Liver (tissue), 9 donors: ENCODE results near the gene SLC2A4. TPM values are rescaled to one million over a fixed set of nuclear protein-coding genes. Genes with fewer than 3 reads are reported as not detected.
A peak's percentile ranks its signal among the peaks of the same experiment; 100 is the strongest.

Source experiments
- DNase-seq: peaks from one replicate; pipeline ENCODE4 v3.0.0-alpha.2; 2017; ENCODE audit warnings: low spot score
- H3K27ac ChIP-seq, 2 donors: one replicate each; pipeline ENCODE4 v1.7.0; 2013; ENCODE audit warnings: inconsistent platforms in 2 of 2, low read length in 2 of 2, control low read depth in 1 of 2, low read depth in 1 of 2, mild to moderate bottlenecking in 1 of 2
- H3K27me3 ChIP-seq, 4 donors: one replicate each; pipeline versions ENCODE4 v1.6.1 to v1.7.0; 2013; ENCODE audit warnings: low read length in 3 of 4, inconsistent platforms in 1 of 4, mild to moderate bottlenecking in 1 of 4, moderate library complexity in 1 of 4; ENCODE audit not compliant: control insufficient read depth in 4 of 4, insufficient read depth in 4 of 4
- H3K36me3 ChIP-seq, 4 donors: one replicate each; pipeline versions ENCODE4 v1.6.1 to v1.7.0; 2013; ENCODE audit warnings: low read length in 3 of 4, mild to moderate bottlenecking in 3 of 4, low read depth in 1 of 4, moderate library complexity in 1 of 4; ENCODE audit not compliant: control insufficient read depth in 4 of 4, insufficient read depth in 3 of 4
- H3K4me1 ChIP-seq, 4 donors: one replicate each; pipeline versions ENCODE4 v1.6.1 to v1.7.0; 2013; ENCODE audit warnings: low read length in 3 of 4, mild to moderate bottlenecking in 3 of 4, moderate library complexity in 1 of 4; ENCODE audit not compliant: control insufficient read depth in 4 of 4, insufficient read depth in 4 of 4
- H3K4me3 ChIP-seq, 3 donors: one replicate each; pipeline versions ENCODE4 v1.6.1 to v1.7.0; 2013; ENCODE audit warnings: low read length in 3 of 3, control low read depth in 1 of 3, low read depth in 1 of 3, mild to moderate bottlenecking in 1 of 3
- H3K9ac ChIP-seq, 2 donors: one replicate each; pipeline ENCODE4 v1.7.0; 2013; ENCODE audit warnings: low read length in 2 of 2, mild to moderate bottlenecking in 2 of 2, moderate library complexity in 2 of 2, control low read depth in 1 of 2, low read depth in 1 of 2
- H3K9me3 ChIP-seq, 4 donors: one replicate each; pipeline versions ENCODE4 v1.6.1 to v1.7.0; 2013; ENCODE audit warnings: low read length in 3 of 4; ENCODE audit not compliant: control insufficient read depth in 4 of 4
- EGR1 ChIP-seq, 2 donors: IDR thresholded peaks; 2 replicates each; pipeline ENCODE4 v1.6.1; 2016 to 2018; ENCODE audit warnings: antibody characterized with exemption in 2 of 2, low read depth in 2 of 2
- FOXA1 ChIP-seq: IDR thresholded peaks from 2 replicates; pipeline ENCODE4 v1.6.1; 2016; ENCODE audit warnings: antibody characterized with exemption
- FOXA2 ChIP-seq: IDR thresholded peaks from 2 replicates; pipeline ENCODE4 v1.6.1; 2016; ENCODE audit warnings: antibody characterized with exemption
- GABPA ChIP-seq, 2 donors: IDR thresholded peaks in 1 of 2; conservative IDR thresholded peaks in 1 of 2; 2 replicates each; pipeline ENCODE4 v1.6.1; 2016; ENCODE audit warnings: antibody characterized with exemption in 2 of 2, mild to moderate bottlenecking in 1 of 2, moderate library complexity in 1 of 2
- HNF4A ChIP-seq, 2 donors: conservative IDR thresholded peaks; 2 replicates each; pipeline ENCODE4 v1.6.1; 2016; ENCODE audit warnings: antibody characterized with exemption in 2 of 2, mild to moderate bottlenecking in 2 of 2
- HNF4G ChIP-seq: IDR thresholded peaks from 2 replicates; pipeline ENCODE4 v1.6.1; 2016; ENCODE audit warnings: antibody characterized with exemption
- JUND ChIP-seq, 2 donors: IDR thresholded peaks; 2 replicates each; pipeline ENCODE4 v1.6.1; 2016; ENCODE audit warnings: antibody characterized with exemption in 2 of 2
- NR2F2 ChIP-seq: IDR thresholded peaks from 2 replicates; pipeline ENCODE4 v1.6.1; 2016; ENCODE audit warnings: antibody characterized with exemption
- RAD21 ChIP-seq, 2 donors: IDR thresholded peaks; 2 replicates each; pipeline ENCODE4 v1.6.1; 2016; ENCODE audit warnings: antibody characterized with exemption in 2 of 2, mild to moderate bottlenecking in 2 of 2
- RXRA ChIP-seq, 2 donors: IDR thresholded peaks; 2 replicates each; pipeline ENCODE4 v1.6.1; 2017 to 2018; ENCODE audit warnings: antibody characterized with exemption in 2 of 2, mild to moderate bottlenecking in 1 of 2
- SP1 ChIP-seq: IDR thresholded peaks from 2 replicates; pipeline ENCODE4 v1.6.1; 2018; ENCODE audit warnings: antibody characterized with exemption, mild to moderate bottlenecking
- TAF1 ChIP-seq: conservative IDR thresholded peaks from 2 replicates; pipeline ENCODE4 v1.6.1; 2016; ENCODE audit warnings: antibody characterized with exemption, mild to moderate bottlenecking
- YY1 ChIP-seq: IDR thresholded peaks from 2 replicates; pipeline ENCODE4 v1.6.1; 2016; ENCODE audit warnings: antibody characterized with exemption, mild to moderate bottlenecking
- WGBS: extraction: QIAGEN DNeasy Blood & Tissue Kit; methylation state at CpG from one replicate; pipeline ENCODE4 v1.1.7; 2013; 5-methylcytosine and 5-hydroxymethylcytosine counted together
- polyA plus RNA-seq, 2 donors: library from polyadenylated mRNA; stranded (reverse) in 1 of 2; unstranded in 1 of 2; fragments of 200-250 nt in 1 of 2; fragments of >200 nt in 1 of 2; fragmentation: Nextera tagmentation in 1 of 2; extraction: Ambion mirVana in 1 of 2; gene quantifications; one replicate each; pipeline versions ENCODE4 v1.2.1 to v1.2.3, GENCODE V29; 2013 to 2015
- total RNA-seq, 2 donors: library from RNA; depleted of rRNA; stranded (reverse); fragments of >200 nt; gene quantifications; one replicate each; pipeline ENCODE4 v1.2.3, GENCODE V29; 2014
- TF ChIP-seq, protein P1 (sequence below): IDR thresholded peaks from 2 replicates; pipeline ENCODE4 v1.6.1; 2016; ENCODE audit warnings: antibody characterized with exemption
- TF ChIP-seq, protein P2 (sequence below): IDR thresholded peaks from 2 replicates; pipeline ENCODE4 v1.6.1; 2016; ENCODE audit warnings: antibody characterized with exemption
- TF ChIP-seq, protein P3 (sequence below): IDR thresholded peaks from 2 replicates; pipeline ENCODE4 v1.6.1; 2016; ENCODE audit warnings: antibody characterized with exemption, mild to moderate bottlenecking
- TF ChIP-seq, protein P4 (sequence below): fragments of 150-350 bp; IDR thresholded peaks from 2 replicates; pipeline ENCODE4 v1.5.1; 2017; ENCODE audit warnings: improper control_type of control experiment, low read depth, low read length; ENCODE audit not compliant: missing input control
- TF ChIP-seq, protein P5 (sequence below): IDR thresholded peaks from 2 replicates; pipeline ENCODE4 v1.6.1; 2016; ENCODE audit warnings: antibody characterized with exemption
- donor health status: healthy.
- donor health status: healthy.
- donor health status: healthy.
- donor health status: healthy.
- donor health status: healthy.

The SLC2A4 gene
- total and polyA plus RNA-seq, 4 donors, result 0.42 to 10.6 (median 1.6) TPM

DNA sequence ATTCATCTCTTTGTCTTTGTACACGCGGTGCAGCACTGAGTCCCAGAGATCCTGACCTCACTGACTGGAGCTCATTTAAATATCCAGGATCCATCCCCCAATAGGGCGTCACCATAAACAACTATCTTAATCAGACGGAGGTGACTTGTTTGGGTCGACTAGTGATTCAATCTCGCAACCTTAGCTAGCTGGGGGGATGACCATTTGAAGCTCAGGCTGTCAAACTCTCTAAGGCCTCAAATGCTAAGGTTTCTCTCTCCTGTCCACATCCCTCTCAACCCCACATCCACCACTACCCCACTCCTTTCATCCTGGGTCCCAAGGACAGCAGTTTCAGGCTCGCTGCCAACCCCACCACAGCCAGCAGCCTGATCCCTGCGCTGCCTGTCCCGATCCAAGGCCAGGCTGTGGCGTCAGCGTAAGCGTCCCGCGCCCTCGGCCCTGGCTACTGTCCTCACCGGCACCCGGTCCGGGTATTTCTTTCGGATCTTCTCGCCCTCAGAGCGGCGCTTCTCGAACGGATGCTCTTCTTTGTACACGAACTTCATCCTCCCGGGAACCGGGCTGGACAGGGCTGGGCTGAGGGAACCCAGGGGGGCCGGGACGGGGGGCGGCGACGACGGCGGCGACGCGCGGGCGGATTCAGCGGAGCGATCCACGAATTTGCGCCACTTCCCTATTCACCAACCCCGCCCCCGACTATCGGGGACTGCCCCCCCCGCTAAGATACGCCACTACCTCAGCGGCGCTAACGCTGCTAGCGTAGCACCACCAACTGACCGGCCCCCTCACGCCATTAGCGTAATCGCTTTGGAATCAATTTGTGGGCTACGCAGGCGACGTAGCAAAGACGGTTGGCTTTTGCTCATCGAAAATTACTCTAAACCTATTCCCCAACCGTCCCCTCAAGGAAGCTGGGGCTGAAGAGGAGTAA lies 39.5 kb upstream of the SLC2A4 start, which contains the start of gene GABARAP:
Gene GABARAP (minus strand): TSS at position 667 of the 934 bp plus-strand sequence. CDS start 119 bp downstream, at position 548.
- Histone ChIP-seq H3K4me3 (peak within 1 kb of the TSS; percentile 74 to 93 (median 91)), H3K9me3 (no peaks in the 10 kb centered on the region), H3K9ac (peak within 1 kb of the TSS; percentile 91 to 100), H3K36me3 (peaks cover 3 to 31% (median 20%) of the 10 kb centered on the region in 4 donors), H3K27ac (peak within 1 kb of the TSS; percentile 98 to 99), H3K27me3 (no peaks in the 10 kb centered on the region), H3K4me1 (peaks cover 2 to 36% (median 30%) of the 10 kb centered on the region in 4 donors)
- WGBS, result under 1% methylated on average over 62 of the region's 62 CpGs
- peak in 1 of 2 donors; percentile 7 for TF ChIP-seq HNF4A (conservative IDR thresholded peaks at IDR 0.05)
- TF ChIP-seq EGR1 (IDR thresholded peaks at IDR 0.05; ENCODE audit: low read depth in 2 of 2), result peak; percentile 83 to 93
- no peak for TF ChIP-seq TAF1
- TF ChIP-seq, protein P1, sequence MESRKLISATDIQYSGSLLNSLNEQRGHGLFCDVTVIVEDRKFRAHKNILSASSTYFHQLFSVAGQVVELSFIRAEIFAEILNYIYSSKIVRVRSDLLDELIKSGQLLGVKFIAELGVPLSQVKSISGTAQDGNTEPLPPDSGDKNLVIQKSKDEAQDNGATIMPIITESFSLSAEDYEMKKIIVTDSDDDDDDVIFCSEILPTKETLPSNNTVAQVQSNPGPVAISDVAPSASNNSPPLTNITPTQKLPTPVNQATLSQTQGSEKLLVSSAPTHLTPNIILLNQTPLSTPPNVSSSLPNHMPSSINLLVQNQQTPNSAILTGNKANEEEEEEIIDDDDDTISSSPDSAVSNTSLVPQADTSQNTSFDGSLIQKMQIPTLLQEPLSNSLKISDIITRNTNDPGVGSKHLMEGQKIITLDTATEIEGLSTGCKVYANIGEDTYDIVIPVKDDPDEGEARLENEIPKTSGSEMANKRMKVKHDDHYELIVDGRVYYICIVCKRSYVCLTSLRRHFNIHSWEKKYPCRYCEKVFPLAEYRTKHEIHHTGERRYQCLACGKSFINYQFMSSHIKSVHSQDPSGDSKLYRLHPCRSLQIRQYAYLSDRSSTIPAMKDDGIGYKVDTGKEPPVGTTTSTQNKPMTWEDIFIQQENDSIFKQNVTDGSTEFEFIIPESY, result no peak
- TF ChIP-seq, protein P2, sequence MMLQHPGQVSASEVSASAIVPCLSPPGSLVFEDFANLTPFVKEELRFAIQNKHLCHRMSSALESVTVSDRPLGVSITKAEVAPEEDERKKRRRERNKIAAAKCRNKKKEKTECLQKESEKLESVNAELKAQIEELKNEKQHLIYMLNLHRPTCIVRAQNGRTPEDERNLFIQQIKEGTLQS, result no peak
- TF ChIP-seq, protein P3, sequence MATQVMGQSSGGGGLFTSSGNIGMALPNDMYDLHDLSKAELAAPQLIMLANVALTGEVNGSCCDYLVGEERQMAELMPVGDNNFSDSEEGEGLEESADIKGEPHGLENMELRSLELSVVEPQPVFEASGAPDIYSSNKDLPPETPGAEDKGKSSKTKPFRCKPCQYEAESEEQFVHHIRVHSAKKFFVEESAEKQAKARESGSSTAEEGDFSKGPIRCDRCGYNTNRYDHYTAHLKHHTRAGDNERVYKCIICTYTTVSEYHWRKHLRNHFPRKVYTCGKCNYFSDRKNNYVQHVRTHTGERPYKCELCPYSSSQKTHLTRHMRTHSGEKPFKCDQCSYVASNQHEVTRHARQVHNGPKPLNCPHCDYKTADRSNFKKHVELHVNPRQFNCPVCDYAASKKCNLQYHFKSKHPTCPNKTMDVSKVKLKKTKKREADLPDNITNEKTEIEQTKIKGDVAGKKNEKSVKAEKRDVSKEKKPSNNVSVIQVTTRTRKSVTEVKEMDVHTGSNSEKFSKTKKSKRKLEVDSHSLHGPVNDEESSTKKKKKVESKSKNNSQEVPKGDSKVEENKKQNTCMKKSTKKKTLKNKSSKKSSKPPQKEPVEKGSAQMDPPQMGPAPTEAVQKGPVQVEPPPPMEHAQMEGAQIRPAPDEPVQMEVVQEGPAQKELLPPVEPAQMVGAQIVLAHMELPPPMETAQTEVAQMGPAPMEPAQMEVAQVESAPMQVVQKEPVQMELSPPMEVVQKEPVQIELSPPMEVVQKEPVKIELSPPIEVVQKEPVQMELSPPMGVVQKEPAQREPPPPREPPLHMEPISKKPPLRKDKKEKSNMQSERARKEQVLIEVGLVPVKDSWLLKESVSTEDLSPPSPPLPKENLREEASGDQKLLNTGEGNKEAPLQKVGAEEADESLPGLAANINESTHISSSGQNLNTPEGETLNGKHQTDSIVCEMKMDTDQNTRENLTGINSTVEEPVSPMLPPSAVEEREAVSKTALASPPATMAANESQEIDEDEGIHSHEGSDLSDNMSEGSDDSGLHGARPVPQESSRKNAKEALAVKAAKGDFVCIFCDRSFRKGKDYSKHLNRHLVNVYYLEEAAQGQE, result peak; percentile 8
- TF ChIP-seq RXRA (IDR thresholded peaks at IDR 0.05), result peak in 1 of 2 donors; percentile 18
- TF ChIP-seq FOXA2, result no peak
- TF ChIP-seq, protein P4, sequence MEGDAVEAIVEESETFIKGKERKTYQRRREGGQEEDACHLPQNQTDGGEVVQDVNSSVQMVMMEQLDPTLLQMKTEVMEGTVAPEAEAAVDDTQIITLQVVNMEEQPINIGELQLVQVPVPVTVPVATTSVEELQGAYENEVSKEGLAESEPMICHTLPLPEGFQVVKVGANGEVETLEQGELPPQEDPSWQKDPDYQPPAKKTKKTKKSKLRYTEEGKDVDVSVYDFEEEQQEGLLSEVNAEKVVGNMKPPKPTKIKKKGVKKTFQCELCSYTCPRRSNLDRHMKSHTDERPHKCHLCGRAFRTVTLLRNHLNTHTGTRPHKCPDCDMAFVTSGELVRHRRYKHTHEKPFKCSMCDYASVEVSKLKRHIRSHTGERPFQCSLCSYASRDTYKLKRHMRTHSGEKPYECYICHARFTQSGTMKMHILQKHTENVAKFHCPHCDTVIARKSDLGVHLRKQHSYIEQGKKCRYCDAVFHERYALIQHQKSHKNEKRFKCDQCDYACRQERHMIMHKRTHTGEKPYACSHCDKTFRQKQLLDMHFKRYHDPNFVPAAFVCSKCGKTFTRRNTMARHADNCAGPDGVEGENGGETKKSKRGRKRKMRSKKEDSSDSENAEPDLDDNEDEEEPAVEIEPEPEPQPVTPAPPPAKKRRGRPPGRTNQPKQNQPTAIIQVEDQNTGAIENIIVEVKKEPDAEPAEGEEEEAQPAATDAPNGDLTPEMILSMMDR, result no peak
- TF ChIP-seq NR2F2, result peak; percentile 6
- TF ChIP-seq HNF4G, result no peak
- TF ChIP-seq, protein P5, sequence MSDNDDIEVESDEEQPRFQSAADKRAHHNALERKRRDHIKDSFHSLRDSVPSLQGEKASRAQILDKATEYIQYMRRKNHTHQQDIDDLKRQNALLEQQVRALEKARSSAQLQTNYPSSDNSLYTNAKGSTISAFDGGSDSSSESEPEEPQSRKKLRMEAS, result peak; percentile 31
- TF ChIP-seq RAD21 (IDR thresholded peaks at IDR 0.05), result no peak
- TF ChIP-seq GABPA (IDR thresholded peaks at IDR 0.05 in 1 of 2, conservative IDR thresholded peaks at IDR 0.05 in 1 of 2), result no peak
- no peak for TF ChIP-seq YY1
- TF ChIP-seq SP1, result no peak
- no peak for TF ChIP-seq FOXA1
- no peak for TF ChIP-seq JUND (IDR thresholded peaks at IDR 0.05)
- peak; percentile 98 for DNase-seq
